IMR-90 (cell line): ENCODE results near the gene FAM120A.

Experiments used
- CEBPB ChIP-seq: IDR thresholded peaks from 2 replicates; pipeline ENCODE4 v1.6.1; 2012; ENCODE audit warnings: low read depth, low read length, improper control_type of control experiment
- CTCF ChIP-seq: conservative IDR thresholded peaks from 2 replicates; pipeline ENCODE4 v1.5.1; 2012; ENCODE audit warnings: mild to moderate bottlenecking, low read depth, low read length, improper control_type of control experiment
- ELK1 ChIP-seq: fragments of 150-350 bp; IDR thresholded peaks from 2 replicates; pipeline ENCODE4 v1.6.1; 2016; ENCODE audit warnings: low read depth, mild to moderate bottlenecking, low read length, moderate library complexity, borderline replicate concordance
- FOS ChIP-seq: fragments of 150-350 bp; IDR thresholded peaks from 2 replicates; pipeline ENCODE4 v1.6.1; 2016; ENCODE audit warnings: low read depth, low read length
- MAFK ChIP-seq: IDR thresholded peaks from 2 replicates; pipeline ENCODE4 v1.6.1; 2012; ENCODE audit warnings: low read depth, low read length, improper control_type of control experiment
- MAZ ChIP-seq: IDR thresholded peaks from 2 replicates; pipeline ENCODE4 v1.6.1; 2012; ENCODE audit warnings: low read depth, mild to moderate bottlenecking, low read length, improper control_type of control experiment, moderate library complexity, borderline replicate concordance
- MXI1 ChIP-seq: IDR thresholded peaks from 2 replicates; pipeline ENCODE4 v1.6.1; 2012; ENCODE audit warnings: low read depth, mild to moderate bottlenecking, low read length, moderate library complexity, borderline replicate concordance
- POLR2A ChIP-seq: IDR thresholded peaks from 2 replicates; pipeline ENCODE4 v1.6.1; 2012; ENCODE audit warnings: mild to moderate bottlenecking, low read depth, low read length
- RAD21 ChIP-seq: IDR thresholded peaks from 2 replicates; pipeline ENCODE4 v1.6.1; 2012; ENCODE audit warnings: low read length, improper control_type of control experiment
- RCOR1 ChIP-seq: IDR thresholded peaks from 2 replicates; pipeline ENCODE4 v1.6.1; 2012; ENCODE audit warnings: mild to moderate bottlenecking, low read length, improper control_type of control experiment; ENCODE audit not compliant: insufficient replicate concordance
- RFX5 ChIP-seq: IDR thresholded peaks from 2 replicates; pipeline ENCODE4 v1.8.0; 2012; ENCODE audit warnings: low read depth, mild to moderate bottlenecking, low read length, moderate library complexity
- TF ChIP-seq, protein P1 (sequence below): fragments of 150-350 bp; IDR thresholded peaks from 2 replicates; pipeline ENCODE4 v1.6.1; 2017; ENCODE audit warnings: mild to moderate bottlenecking, antibody characterized with exemption, low read length, low read depth

DNA sequence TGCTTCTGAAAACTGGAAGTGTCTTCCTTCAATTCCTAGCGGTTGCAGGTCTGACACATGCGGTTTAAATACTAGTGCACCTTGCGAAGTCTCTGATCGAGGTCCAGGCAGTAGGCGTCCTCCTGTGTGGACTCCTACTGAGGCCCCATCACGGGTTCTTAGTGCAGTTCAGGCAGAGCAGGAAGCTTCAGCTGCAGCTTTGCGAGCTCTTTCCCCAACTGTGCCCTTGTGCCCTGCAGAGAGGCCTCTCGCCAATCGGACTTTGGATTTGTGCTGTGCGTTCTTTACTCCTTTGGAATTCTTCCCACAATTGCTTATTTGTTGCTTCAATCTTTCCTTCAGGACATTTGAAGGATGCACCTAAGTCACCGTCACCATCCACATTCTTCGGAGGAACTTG lies 42.5 kb downstream of the FAM120A start:
- TF ChIP-seq MAFK (no peak), CTCF (no peak), RCOR1 (no peak), POLR2A (no peak), CEBPB (no peak), RAD21 (no peak), RFX5 (no peak), ELK1 (no peak), FOS (no peak), MAZ (no peak), MXI1 (no peak)
- TF ChIP-seq, protein P1, sequence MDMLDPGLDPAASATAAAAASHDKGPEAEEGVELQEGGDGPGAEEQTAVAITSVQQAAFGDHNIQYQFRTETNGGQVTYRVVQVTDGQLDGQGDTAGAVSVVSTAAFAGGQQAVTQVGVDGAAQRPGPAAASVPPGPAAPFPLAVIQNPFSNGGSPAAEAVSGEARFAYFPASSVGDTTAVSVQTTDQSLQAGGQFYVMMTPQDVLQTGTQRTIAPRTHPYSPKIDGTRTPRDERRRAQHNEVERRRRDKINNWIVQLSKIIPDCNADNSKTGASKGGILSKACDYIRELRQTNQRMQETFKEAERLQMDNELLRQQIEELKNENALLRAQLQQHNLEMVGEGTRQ, result no peak
